Adrenal gland (tissue), 5 donors: ENCODE results near the gene NUDCD3.

Experiments used
- POLR2A ChIP-seq, 2 donors: fragments of 450-650 bp; IDR thresholded peaks; one replicate each; pipeline ENCODE4 v1.6.1; 2017; ENCODE audit warnings: antibody characterized with exemption in 2 of 2, mild to moderate bottlenecking in 2 of 2, moderate library complexity in 1 of 2
- TF ChIP-seq, protein P1 (sequence below), 6 experiments: fragments of 450-650 bp in 4 of 6; fragments of 200-600 bp in 2 of 6; sonication (generic) in 1 of 6; IDR thresholded peaks; 1 replicate in 5 of 6; 2 replicates in 1 of 6; pipeline versions ENCODE4 v1.5.1 to v1.8.0; 2016 to 2021; ENCODE audit warnings: antibody characterized with exemption in 6 of 6, mild to moderate bottlenecking in 2 of 6, moderate library complexity in 1 of 6
- donor health status: DM: no; HTN: no; CAD: no.

GRCh38 chr7:44433255-44434022 lies 57.0 kb downstream of the NUDCD3 start:
- TF ChIP-seq, protein P1, sequence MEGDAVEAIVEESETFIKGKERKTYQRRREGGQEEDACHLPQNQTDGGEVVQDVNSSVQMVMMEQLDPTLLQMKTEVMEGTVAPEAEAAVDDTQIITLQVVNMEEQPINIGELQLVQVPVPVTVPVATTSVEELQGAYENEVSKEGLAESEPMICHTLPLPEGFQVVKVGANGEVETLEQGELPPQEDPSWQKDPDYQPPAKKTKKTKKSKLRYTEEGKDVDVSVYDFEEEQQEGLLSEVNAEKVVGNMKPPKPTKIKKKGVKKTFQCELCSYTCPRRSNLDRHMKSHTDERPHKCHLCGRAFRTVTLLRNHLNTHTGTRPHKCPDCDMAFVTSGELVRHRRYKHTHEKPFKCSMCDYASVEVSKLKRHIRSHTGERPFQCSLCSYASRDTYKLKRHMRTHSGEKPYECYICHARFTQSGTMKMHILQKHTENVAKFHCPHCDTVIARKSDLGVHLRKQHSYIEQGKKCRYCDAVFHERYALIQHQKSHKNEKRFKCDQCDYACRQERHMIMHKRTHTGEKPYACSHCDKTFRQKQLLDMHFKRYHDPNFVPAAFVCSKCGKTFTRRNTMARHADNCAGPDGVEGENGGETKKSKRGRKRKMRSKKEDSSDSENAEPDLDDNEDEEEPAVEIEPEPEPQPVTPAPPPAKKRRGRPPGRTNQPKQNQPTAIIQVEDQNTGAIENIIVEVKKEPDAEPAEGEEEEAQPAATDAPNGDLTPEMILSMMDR (IDR thresholded peaks at IDR 0.05): no peak
- no peak for TF ChIP-seq POLR2A (IDR thresholded peaks at IDR 0.05)
